Caco-2 (cell line): ENCODE results near the gene LRRC73. TPM values are rescaled to one million over a fixed set of nuclear protein-coding genes. Genes with fewer than 3 reads are reported as not detected.
"Not testable (repeated sequence)": the region's sequence is repeated elsewhere in the genome, so short reads cannot be mapped to it uniquely, and the experiment has no call there.

Experiments
- Bru-seq: library from RNA; stranded (reverse); fragments of 400-500 nt; gene quantifications from one replicate; lab custom pipeline; 2021; lab: Mats Ljungman, UMichigan
- BruChase-seq, 2 experiments: library from RNA; stranded (reverse); fragments of 400-500 nt; gene quantifications; one replicate each; lab custom pipeline; 2021; lab: Mats Ljungman, UMichigan
- BruUV-seq: library from RNA; stranded (reverse); fragments of 400-500 nt; replicated peaks from 2 replicates; lab custom pipeline; 2021; lab: Mats Ljungman, UMichigan
- CTCF ChIA-PET: fragments of 300-600 bp; sonication (Branson Sonifier 250); formaldehyde crosslinking; loops from one replicate; lab custom pipeline; 2022; ENCODE audit warnings: antibody characterized with exemption; lab: Charles Lee
- POLR2A ChIA-PET: fragments of 300-600 bp; sonication (Branson Sonifier 250); formaldehyde crosslinking; loops from one replicate; lab custom pipeline; 2022; ENCODE audit warnings: antibody characterized with exemption; lab: Charles Lee
- DNase-seq, 2 experiments: peaks; one replicate each; pipeline versions ENCODE4 v3.0.0 to v3.0.0-alpha.2; 2020 to 2022
- H3K27me3 ChIP-seq: replicated peaks from 2 replicates; pipeline ENCODE4 v1.6.0; 2011; ENCODE audit warnings: low read length; ENCODE audit not compliant: control insufficient read depth, insufficient read depth
- H3K36me3 ChIP-seq: 2 replicates; pipeline ENCODE4 v1.5.1; 2011; ENCODE audit warnings: low read length; ENCODE audit not compliant: control insufficient read depth, insufficient read depth
- H3K4me1 ChIP-seq: fragments of 250-450 bp; sonication (Bioruptor Pico); 2 replicates; pipeline ENCODE4 v1.5.1; 2020; ENCODE audit warnings: mild to moderate bottlenecking
- H3K4me3 ChIP-seq: 2 replicates; pipeline ENCODE4 v1.5.1; 2011; ENCODE audit warnings: low read depth, mild to moderate bottlenecking, control low read depth, low read length
- H3K9me3 ChIP-seq: fragments of 250-450 bp; sonication (Bioruptor Pico); 2 replicates; pipeline ENCODE4 v1.5.1; 2020; ENCODE audit warnings: mild to moderate bottlenecking, moderate library complexity
- H3K27ac Mint-ChIP-seq: one replicate; pipeline ENCODE4 v1.8.0; 2022; ENCODE audit warnings: mixed read lengths; ENCODE audit not compliant: unreplicated experiment
- H3K27me3 Mint-ChIP-seq: one replicate; pipeline ENCODE4 v1.8.0; 2022; ENCODE audit warnings: mixed read lengths; ENCODE audit not compliant: insufficient read depth, unreplicated experiment
- H3K36me3 Mint-ChIP-seq: one replicate; pipeline ENCODE4 v1.8.0; 2022; ENCODE audit warnings: mild to moderate bottlenecking, mixed read lengths; ENCODE audit not compliant: insufficient read depth, unreplicated experiment
- H3K4me1 Mint-ChIP-seq: one replicate; pipeline ENCODE4 v1.8.0; 2022; ENCODE audit warnings: low read depth, mixed read lengths; ENCODE audit not compliant: unreplicated experiment
- H3K4me3 Mint-ChIP-seq: one replicate; pipeline ENCODE4 v1.8.0; 2022; ENCODE audit warnings: mild to moderate bottlenecking, moderate library complexity, mixed read lengths; ENCODE audit not compliant: unreplicated experiment
- H3K9me3 Mint-ChIP-seq: one replicate; pipeline ENCODE4 v1.8.0; 2022; ENCODE audit warnings: mixed read lengths; ENCODE audit not compliant: unreplicated experiment
- intact Hi-C: fragments of 100-400 bp; cut with micrococcal nuclease; formaldehyde crosslinking; loops from one replicate; pipeline ENCODE4 v1.10.0; 2022; ENCODE audit not compliant: unreplicated experiment
- long read RNA-seq: library from polyadenylated mRNA; stranded (forward); transcript quantifications from one replicate; pipeline ENCODE4 v2.0.0, GENCODE V29; 2022
- total RNA-seq: library from RNA; stranded (reverse); gene quantifications from 2 replicates; pipeline ENCODE4 v1.2.3, GENCODE V29; 2022
- TF ChIP-seq, protein P1 (sequence below), 2 experiments: fragments of 200-600 bp in 1 of 2; IDR thresholded peaks; 1 replicate in 1 of 2; 2 replicates in 1 of 2; pipeline versions ENCODE4 v1.5.1 to v1.8.0; 2011 to 2022; ENCODE audit warnings: antibody characterized with exemption in 1 of 2, control low read depth in 1 of 2, inconsistent platforms in 1 of 2, low read depth in 1 of 2, low read length in 1 of 2, mild to moderate bottlenecking in 1 of 2, moderate library complexity in 1 of 2; ENCODE audit not compliant: insufficient read depth in 1 of 2, severe bottlenecking in 1 of 2, unreplicated experiment in 1 of 2

LRRC73 gene, protein sequence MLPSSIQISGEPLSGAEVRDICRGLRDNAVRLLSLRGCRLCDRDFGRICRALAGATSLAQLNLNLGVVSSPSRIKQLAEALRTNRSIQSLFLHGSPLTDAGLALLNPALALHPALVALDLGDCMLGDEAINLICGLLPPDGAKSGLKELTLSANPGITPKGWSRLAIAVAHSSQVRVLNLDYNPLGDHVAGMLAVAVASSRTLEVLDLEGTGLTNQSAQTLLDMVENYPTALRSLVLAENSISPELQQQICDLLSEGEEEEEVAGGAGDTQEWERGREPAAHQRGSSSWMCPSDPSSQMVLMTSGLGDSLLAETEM
- 0.14 and 0.19 TPM in 2 replicates for total RNA-seq
- Bru-seq, nascent RNA, result percentile 23 among the genes with signal in this experiment
- percentile 17 among the genes with signal in this experiment for BruChase-seq, experiment 1, labeled RNA remaining after a 2-hour chase
- BruChase-seq, experiment 2, labeled RNA remaining after a 6-hour chase, result percentile 20 among the genes with signal in this experiment
- long read RNA-seq, result 0 reads

DNA sequence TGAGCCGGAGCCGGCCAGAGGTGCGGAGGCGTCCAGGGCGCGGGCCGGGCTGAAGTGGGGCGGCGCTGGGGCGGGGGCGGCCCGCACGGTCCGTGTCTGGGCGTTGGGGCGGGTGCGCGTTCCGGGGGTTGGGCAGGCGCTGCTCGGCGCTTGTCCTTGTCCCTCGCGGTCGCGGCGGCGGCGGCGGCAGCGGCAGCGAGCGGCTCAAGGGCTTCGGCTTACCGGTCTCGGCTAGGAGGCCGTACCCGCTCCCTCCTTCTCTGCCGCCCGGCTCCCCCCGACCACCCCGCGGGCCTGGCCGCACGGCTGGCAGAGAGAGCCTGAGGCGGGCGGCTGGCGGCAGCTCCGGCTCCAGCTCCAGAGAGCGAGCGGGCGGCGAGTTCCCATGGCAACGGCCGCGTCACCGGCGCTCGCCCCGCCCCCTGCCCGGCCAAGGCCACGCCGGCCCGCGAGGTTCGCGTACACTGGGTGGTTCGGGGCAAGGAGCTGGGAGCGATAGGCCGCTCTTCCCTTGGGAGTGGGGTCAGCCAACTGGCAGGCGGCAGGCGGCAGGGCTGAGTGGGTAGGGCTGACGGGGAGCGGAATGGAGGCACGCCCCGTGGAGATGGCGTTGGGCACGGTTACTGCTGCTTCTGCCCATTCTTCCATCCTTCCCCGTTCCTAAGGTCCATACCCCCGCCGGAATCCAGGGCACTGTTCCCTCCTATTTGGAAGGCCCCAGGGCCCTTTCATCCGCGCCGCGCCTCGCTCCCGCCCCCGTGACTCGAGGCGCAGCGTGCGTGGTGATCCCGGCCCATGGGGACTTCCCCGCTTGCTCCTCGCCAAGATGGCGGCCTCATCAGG, at the start of gene LRRC73:
Gene LRRC73 (minus strand): TSS at position 363 of the 843 bp plus-strand sequence. CDS start 561 bp downstream, outside the sequence.
- Mint-ChIP-seq H3K27ac (peak within 1 kb of the TSS; percentile 7), H3K9me3 (no peaks in the 10 kb centered on the region), H3K4me3 (peak within 1 kb of the TSS; percentile 80), H3K27me3 (peaks cover 6% of the 10 kb centered on the region), H3K4me1 (peaks cover 10% of the 10 kb centered on the region), H3K36me3 (peaks cover 63% of the 10 kb centered on the region)
- Histone ChIP-seq H3K36me3 (no peaks in the 10 kb centered on the region; the same call in 1 of the 2 replicates), H3K4me3 (peak within 1 kb of the TSS; percentile 55), H3K4me1 (peaks cover 10% of the 10 kb centered on the region; the same call in 1 of the 2 replicates), H3K27me3 (no peaks in the 10 kb centered on the region), H3K9me3 (no peaks in the 10 kb centered on the region)
- CTCF ChIA-PET, result interaction anchor here (0.6 to 1.2 kb wide), 3 partner anchors 33 to 55 kb away, joined by 3 read pairs; partner anchors contain the start of genes DLK2 and TJAP1
- POLR2A ChIA-PET, result interaction anchor here (0.6 to 1.0 kb wide), 2 partner anchors 120 to 728 kb away, joined by 3 to 4 read pairs; no protein-coding TSS in a partner anchor
- DNase-seq, result peak; percentile 73 to 89
- intact Hi-C loops, result loop anchor here (10.0 kb wide), 1 partner anchor 605 kb away; no protein-coding TSS in a partner anchor
- TF ChIP-seq, protein P1, sequence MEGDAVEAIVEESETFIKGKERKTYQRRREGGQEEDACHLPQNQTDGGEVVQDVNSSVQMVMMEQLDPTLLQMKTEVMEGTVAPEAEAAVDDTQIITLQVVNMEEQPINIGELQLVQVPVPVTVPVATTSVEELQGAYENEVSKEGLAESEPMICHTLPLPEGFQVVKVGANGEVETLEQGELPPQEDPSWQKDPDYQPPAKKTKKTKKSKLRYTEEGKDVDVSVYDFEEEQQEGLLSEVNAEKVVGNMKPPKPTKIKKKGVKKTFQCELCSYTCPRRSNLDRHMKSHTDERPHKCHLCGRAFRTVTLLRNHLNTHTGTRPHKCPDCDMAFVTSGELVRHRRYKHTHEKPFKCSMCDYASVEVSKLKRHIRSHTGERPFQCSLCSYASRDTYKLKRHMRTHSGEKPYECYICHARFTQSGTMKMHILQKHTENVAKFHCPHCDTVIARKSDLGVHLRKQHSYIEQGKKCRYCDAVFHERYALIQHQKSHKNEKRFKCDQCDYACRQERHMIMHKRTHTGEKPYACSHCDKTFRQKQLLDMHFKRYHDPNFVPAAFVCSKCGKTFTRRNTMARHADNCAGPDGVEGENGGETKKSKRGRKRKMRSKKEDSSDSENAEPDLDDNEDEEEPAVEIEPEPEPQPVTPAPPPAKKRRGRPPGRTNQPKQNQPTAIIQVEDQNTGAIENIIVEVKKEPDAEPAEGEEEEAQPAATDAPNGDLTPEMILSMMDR (IDR thresholded peaks at IDR 0.05; ENCODE audit: insufficient read depth in 1 of 2, low read depth in 1 of 2, low read length in 1 of 2, severe bottlenecking in 1 of 2, unreplicated experiment in 1 of 2), result no peak
- BruUV-seq, result no TSS peak

DNA sequence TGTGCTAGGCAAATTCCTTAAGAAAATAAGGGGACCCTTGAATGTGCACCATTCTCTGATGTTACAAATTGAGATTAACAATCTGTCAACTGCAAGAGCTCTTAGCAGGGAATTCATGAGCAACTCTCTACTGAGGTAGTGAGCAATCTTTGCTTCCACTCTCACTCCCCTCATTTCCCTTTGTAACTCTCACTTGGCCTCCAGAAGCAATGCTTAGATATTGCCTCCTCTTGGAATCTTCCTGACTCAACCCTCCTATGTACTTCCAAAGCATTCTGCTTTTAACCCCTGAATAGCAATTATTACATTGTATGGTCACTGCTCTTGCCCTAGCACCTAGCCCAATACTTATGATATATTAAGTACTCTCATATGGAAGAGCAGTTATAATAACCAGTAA, 49.2 kb upstream of the LRRC73 start:
- CTCF ChIA-PET, result no interaction called here

DNA sequence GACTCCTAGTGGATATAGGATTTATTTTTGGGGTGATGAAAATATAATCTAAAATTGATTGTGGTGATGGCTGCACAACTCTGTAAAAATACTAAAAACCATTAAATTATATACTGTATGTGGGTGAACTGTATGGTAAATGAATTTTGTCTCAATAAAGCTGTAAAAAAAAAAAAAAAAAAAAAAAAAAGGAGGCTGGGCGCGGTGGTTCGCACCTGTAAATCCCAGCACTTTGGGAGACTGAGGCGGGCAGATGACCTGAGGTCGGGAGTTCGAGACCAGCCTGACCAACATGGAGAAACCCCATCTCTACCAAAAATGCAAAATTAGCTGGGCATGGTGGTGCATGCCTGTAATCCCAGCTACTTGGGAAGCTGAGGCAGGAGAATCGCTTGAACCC, 47.5 kb upstream of the LRRC73 start:
- DNase-seq, BruUV-seq, H3K4me3 Mint-ChIP-seq, H3K27me3 Mint-ChIP-seq, H3K9me3 Mint-ChIP-seq, H3K4me1 ChIP-seq, H3K4me3 ChIP-seq, H3K27ac Mint-ChIP-seq, H3K36me3 ChIP-seq, CTCF ChIA-PET, H3K9me3 ChIP-seq, H3K4me1 Mint-ChIP-seq, H3K27me3 ChIP-seq, intact Hi-C loops: not testable (repeated sequence)
- POLR2A ChIA-PET, result interaction anchor here (0.6 kb wide), 1 partner anchor 130 kb away, joined by 7 read pairs; the partner anchor contains the start of gene ABCC10
- peaks cover 96% of the 10 kb centered on the region for H3K36me3 Mint-ChIP-seq

More for the DNA sequence above, 49.2 kb upstream of the LRRC73 start:
- Mint-ChIP-seq H3K9me3 (no peaks in the 10 kb centered on the region), H3K27me3 (no peaks in the 10 kb centered on the region), H3K27ac (no peak overlapping the region), H3K4me1 (no peaks in the 10 kb centered on the region), H3K4me3 (no peak overlapping the region), H3K36me3 (peaks cover 96% of the 10 kb centered on the region)
- Histone ChIP-seq H3K4me3 (no peak overlapping the region), H3K4me1 (no peaks in the 10 kb centered on the region), H3K27me3 (no peaks in the 10 kb centered on the region), H3K36me3 (no peaks in the 10 kb centered on the region; the same call in none of the 2 replicates), H3K9me3 (no peaks in the 10 kb centered on the region)
- BruUV-seq, result no TSS peak
- intact Hi-C loops, result no loop called here
- DNase-seq, result no peak
- POLR2A ChIA-PET, result no interaction called here
- TF ChIP-seq, protein P1 (IDR thresholded peaks at IDR 0.05; ENCODE audit: insufficient read depth in 1 of 2, low read depth in 1 of 2, low read length in 1 of 2, severe bottlenecking in 1 of 2, unreplicated experiment in 1 of 2), result no peak
